MM.1S (cell line): ENCODE results near the gene OCRL.

Source experiments
- DNase-seq: peaks from one replicate; pipeline ENCODE4 v3.0.0-alpha.2; 2015
- H2AFZ ChIP-seq: fragments of 300-600 bp; sonication (generic); 2 replicates; pipeline ENCODE4 v1.6.0; 2016; ENCODE audit warnings: antibody characterized with exemption, low read length
- H3F3A ChIP-seq: fragments of 300-600 bp; sonication (generic); 2 replicates; pipeline ENCODE4 v1.6.1; 2016; ENCODE audit warnings: mild to moderate bottlenecking, antibody characterized with exemption, low read length, moderate library complexity, mixed read lengths; ENCODE audit not compliant: insufficient read depth
- H3K27ac ChIP-seq: fragments of 300-600 bp; sonication (generic); 2 replicates; pipeline ENCODE4 v1.5.1; 2016; ENCODE audit warnings: mild to moderate bottlenecking, low read length
- H3K27me3 ChIP-seq: fragments of 300-600 bp; sonication (generic); replicated peaks from 2 replicates; pipeline ENCODE4 v1.6.0; 2016; ENCODE audit warnings: low read length; ENCODE audit not compliant: insufficient read depth
- H3K36me3 ChIP-seq: fragments of 300-600 bp; sonication (generic); replicated peaks from 2 replicates; pipeline ENCODE4 v1.6.1; 2016; ENCODE audit warnings: mild to moderate bottlenecking, low read length, mixed read lengths; ENCODE audit not compliant: insufficient read depth
- H3K4me1 ChIP-seq: fragments of 300-600 bp; sonication (generic); 2 replicates; pipeline ENCODE4 v1.6.1; 2016; ENCODE audit warnings: low read length, mixed read lengths
- H3K4me2 ChIP-seq: fragments of 300-600 bp; sonication (generic); 2 replicates; pipeline ENCODE4 v1.6.0; 2016; ENCODE audit warnings: low read depth, low read length
- H3K4me3 ChIP-seq: fragments of 300-600 bp; sonication (generic); 2 replicates; pipeline ENCODE4 v1.5.1; 2016; ENCODE audit warnings: low read length, mixed read lengths
- H3K79me2 ChIP-seq: fragments of 300-600 bp; sonication (generic); 2 replicates; pipeline ENCODE4 v1.6.1; 2016; ENCODE audit warnings: mixed run types, low read length, mixed read lengths
- H3K9ac ChIP-seq: fragments of 300-600 bp; sonication (generic); 2 replicates; pipeline ENCODE4 v1.6.1; 2016; ENCODE audit warnings: low read length, mixed read lengths
- H3K9me2 ChIP-seq: fragments of 300-600 bp; sonication (generic); replicated peaks from 2 replicates; pipeline ENCODE4 v1.6.1; 2016; ENCODE audit warnings: mild to moderate bottlenecking, low read length, mixed read lengths; ENCODE audit not compliant: insufficient read depth
- H3K9me3 ChIP-seq: fragments of 300-600 bp; sonication (generic); replicated peaks from 2 replicates; pipeline ENCODE4 v1.6.1; 2016; ENCODE audit warnings: mild to moderate bottlenecking, low read length, mixed read lengths; ENCODE audit not compliant: insufficient read depth
- H4K20me1 ChIP-seq: fragments of 300-600 bp; sonication (generic); 2 replicates; pipeline ENCODE4 v1.6.1; 2016; ENCODE audit warnings: mild to moderate bottlenecking, low read length, moderate library complexity, mixed read lengths; ENCODE audit not compliant: insufficient read depth
- CTCF ChIP-seq: fragments of 300-600 bp; sonication (generic); IDR thresholded peaks from 2 replicates; pipeline ENCODE4 v1.5.1; 2016; ENCODE audit warnings: antibody characterized with exemption, low read length, mixed read lengths
- EZH2 ChIP-seq: fragments of 300-600 bp; sonication (generic); optimal IDR thresholded peaks from 2 replicates; pipeline ENCODE3; 2017; ENCODE audit warnings: low read depth, mild to moderate bottlenecking, antibody characterized with exemption, low read length, mixed read lengths
- EZH2phosphoT487 ChIP-seq: fragments of 300-600 bp; sonication (generic); IDR thresholded peaks from 2 replicates; pipeline ENCODE4 v1.6.1; 2018; ENCODE audit warnings: antibody characterized with exemption, low read length

The OCRL gene

GRCh38 chrX:129596077-129596476, 56.0 kb downstream of the OCRL start:
- no peak overlapping the region for H3K9ac ChIP-seq
- H3K27me3 ChIP-seq = no peaks in the 10 kb centered on the region
- no peak overlapping the region for H2AFZ ChIP-seq
- H3K4me3 ChIP-seq = no peak overlapping the region
- H3K4me1 ChIP-seq = 0 out of 2 replicates have a peak, but pooled peaks cover 9% of the 10 kb centered on the region
- H3K27ac ChIP-seq = no peak overlapping the region
- H3K36me3 ChIP-seq = no peaks in the 10 kb centered on the region
- H3F3A ChIP-seq = no peaks in the 10 kb centered on the region
- no peaks in the 10 kb centered on the region for H4K20me1 ChIP-seq
- H3K4me2 ChIP-seq = no peak overlapping the region
- H3K9me3 ChIP-seq = no peaks in the 10 kb centered on the region
- no peak for DNase-seq
- H3K9me2 ChIP-seq = no peaks in the 10 kb centered on the region
- no peaks in the 10 kb centered on the region for H3K79me2 ChIP-seq
- TF ChIP-seq CTCF (no peak), EZH2phosphoT487 (no peak), EZH2 (no peak)

GRCh38 chrX:129597905-129598304, 57.8 kb downstream of the OCRL start:
- Histone ChIP-seq H3F3A (no peaks in the 10 kb centered on the region), H3K4me2 (no peak overlapping the region), H3K27ac (no peak overlapping the region), H3K9ac (no peak overlapping the region), H3K9me2 (no peaks in the 10 kb centered on the region), H2AFZ (no peak overlapping the region), H3K36me3 (no peaks in the 10 kb centered on the region), H3K79me2 (no peaks in the 10 kb centered on the region), H3K4me3 (no peak overlapping the region), H3K9me3 (no peaks in the 10 kb centered on the region), H3K27me3 (no peaks in the 10 kb centered on the region), H4K20me1 (no peaks in the 10 kb centered on the region), H3K4me1 (0 out of 2 replicates have a peak, but pooled peaks cover 7% of the 10 kb centered on the region)
- DNase-seq = no peak
- no peak for TF ChIP-seq EZH2phosphoT487
- TF ChIP-seq EZH2 = no peak
- no peak for TF ChIP-seq CTCF

GRCh38 chrX:129599499-129599898, 59.4 kb downstream of the OCRL start:
- Histone ChIP-seq H3K9me2 (no peaks in the 10 kb centered on the region), H3K9ac (no peak overlapping the region), H3K9me3 (no peaks in the 10 kb centered on the region), H3K4me2 (no peak overlapping the region), H3K27ac (no peak overlapping the region), H3K36me3 (no peaks in the 10 kb centered on the region), H4K20me1 (no peaks in the 10 kb centered on the region), H3F3A (no peaks in the 10 kb centered on the region), H3K4me1 (peaks cover 3% of the 10 kb centered on the region; the same call in 1 of the 2 replicates), H3K4me3 (no peak overlapping the region), H3K79me2 (no peaks in the 10 kb centered on the region), H3K27me3 (no peaks in the 10 kb centered on the region), H2AFZ (no peak overlapping the region)
- no peak for DNase-seq
- TF ChIP-seq EZH2phosphoT487 (no peak), EZH2 (no peak), CTCF (no peak)
